Activated B cell treated with CpG ODN at 0.5 μM for 24 hours (primary cell): Measurements from ENCODE around the gene RAP1GAP2. TPM values are rescaled to one million over a fixed set of nuclear protein-coding genes. Genes with fewer than 3 reads are reported as not detected.

Experiments used
- ATAC-seq: fragments of 200-7000 bp; cut with Tn5 transposase; one replicate; pipeline ENCODE4 v1.10.0; 2021; ENCODE audit warnings: low read depth, mild to moderate bottlenecking, moderate library complexity
- CTCF ChIA-PET: fragments of 350-600 bp; sonication (Branson Sonifier 250); formaldehyde crosslinking; loops from one replicate; lab custom pipeline; 2021; ENCODE audit warnings: antibody characterized with exemption; lab: Charles Lee
- POLR2A ChIA-PET: fragments of 350-600 bp; sonication (Branson Sonifier 250); formaldehyde crosslinking; loops from one replicate; lab custom pipeline; 2021; ENCODE audit warnings: antibody characterized with exemption; lab: Charles Lee
- DNase-seq: peaks from one replicate; pipeline ENCODE4 v3.0.0; 2022
- H3K27ac Mint-ChIP-seq: one replicate; pipeline ENCODE4 v1.8.0; 2020; ENCODE audit warnings: mixed read lengths
- H3K27me3 Mint-ChIP-seq: one replicate; pipeline ENCODE4 v1.8.0; 2021; ENCODE audit warnings: mixed read lengths
- H3K36me3 Mint-ChIP-seq: one replicate; pipeline ENCODE4 v1.8.0; 2021; ENCODE audit warnings: low read depth, mixed read lengths
- H3K4me1 Mint-ChIP-seq: one replicate; pipeline ENCODE4 v1.8.0; 2021; ENCODE audit warnings: mixed read lengths
- H3K4me3 Mint-ChIP-seq: one replicate; pipeline ENCODE4 v1.8.0; 2020; ENCODE audit warnings: mild to moderate bottlenecking, mixed read lengths
- H3K9me3 Mint-ChIP-seq: one replicate; pipeline ENCODE4 v1.8.0; 2020; ENCODE audit warnings: mixed read lengths
- intact Hi-C: fragments of 100-400 bp; cut with micrococcal nuclease; formaldehyde crosslinking; loops from one replicate; pipeline ENCODE4 v1.15.1; 2024
- total RNA-seq: library from RNA; stranded (reverse); gene quantifications from 2 replicates; pipeline ENCODE4 v1.2.3, GENCODE V29; 2022
- TF ChIP-seq, protein P1 (sequence below): fragments of 200-600 bp; IDR thresholded peaks from one replicate; pipeline ENCODE4 v1.8.0; 2022; ENCODE audit warnings: antibody characterized with exemption, mild to moderate bottlenecking

RAP1GAP2 gene
- total RNA-seq, 1 donor from 2014 or later: 2.6 TPM

DNA sequence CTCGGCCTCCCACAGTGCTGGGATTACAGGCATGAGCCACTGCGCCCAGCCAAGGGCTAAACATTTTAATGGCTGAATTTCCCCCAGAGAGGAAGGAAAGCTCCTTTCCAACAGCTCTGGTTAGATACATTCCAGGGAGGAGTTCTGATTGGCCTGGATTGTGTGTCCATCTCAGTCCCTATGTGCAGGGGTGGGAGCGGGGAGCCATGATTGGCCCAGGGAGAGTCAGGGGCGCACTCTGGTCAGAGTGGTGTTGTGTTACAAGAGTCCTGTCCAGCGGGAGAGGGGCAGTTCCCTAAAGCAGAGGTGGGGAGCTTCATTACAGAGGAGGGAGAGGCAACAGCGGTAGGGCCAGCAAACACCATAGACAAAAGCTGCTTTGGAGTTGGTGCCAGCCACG is 75.0 kb downstream of the RAP1GAP2 start:
- H3K4me3 Mint-ChIP-seq: no peak overlapping the region
- ATAC-seq (no peak), DNase-seq (no peak)
- H3K27ac Mint-ChIP-seq: no peak overlapping the region
- H3K4me1 Mint-ChIP-seq: no peaks in the 10 kb centered on the region
- ChIA-PET POLR2A (no interaction called here), CTCF (no interaction called here)
- H3K9me3 Mint-ChIP-seq: no peaks in the 10 kb centered on the region
- TF ChIP-seq, protein P1, sequence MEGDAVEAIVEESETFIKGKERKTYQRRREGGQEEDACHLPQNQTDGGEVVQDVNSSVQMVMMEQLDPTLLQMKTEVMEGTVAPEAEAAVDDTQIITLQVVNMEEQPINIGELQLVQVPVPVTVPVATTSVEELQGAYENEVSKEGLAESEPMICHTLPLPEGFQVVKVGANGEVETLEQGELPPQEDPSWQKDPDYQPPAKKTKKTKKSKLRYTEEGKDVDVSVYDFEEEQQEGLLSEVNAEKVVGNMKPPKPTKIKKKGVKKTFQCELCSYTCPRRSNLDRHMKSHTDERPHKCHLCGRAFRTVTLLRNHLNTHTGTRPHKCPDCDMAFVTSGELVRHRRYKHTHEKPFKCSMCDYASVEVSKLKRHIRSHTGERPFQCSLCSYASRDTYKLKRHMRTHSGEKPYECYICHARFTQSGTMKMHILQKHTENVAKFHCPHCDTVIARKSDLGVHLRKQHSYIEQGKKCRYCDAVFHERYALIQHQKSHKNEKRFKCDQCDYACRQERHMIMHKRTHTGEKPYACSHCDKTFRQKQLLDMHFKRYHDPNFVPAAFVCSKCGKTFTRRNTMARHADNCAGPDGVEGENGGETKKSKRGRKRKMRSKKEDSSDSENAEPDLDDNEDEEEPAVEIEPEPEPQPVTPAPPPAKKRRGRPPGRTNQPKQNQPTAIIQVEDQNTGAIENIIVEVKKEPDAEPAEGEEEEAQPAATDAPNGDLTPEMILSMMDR: no peak
- intact Hi-C loops: no loop called here
- peaks cover 2% of the 10 kb centered on the region for H3K36me3 Mint-ChIP-seq
- H3K27me3 Mint-ChIP-seq: no peaks in the 10 kb centered on the region

DNA sequence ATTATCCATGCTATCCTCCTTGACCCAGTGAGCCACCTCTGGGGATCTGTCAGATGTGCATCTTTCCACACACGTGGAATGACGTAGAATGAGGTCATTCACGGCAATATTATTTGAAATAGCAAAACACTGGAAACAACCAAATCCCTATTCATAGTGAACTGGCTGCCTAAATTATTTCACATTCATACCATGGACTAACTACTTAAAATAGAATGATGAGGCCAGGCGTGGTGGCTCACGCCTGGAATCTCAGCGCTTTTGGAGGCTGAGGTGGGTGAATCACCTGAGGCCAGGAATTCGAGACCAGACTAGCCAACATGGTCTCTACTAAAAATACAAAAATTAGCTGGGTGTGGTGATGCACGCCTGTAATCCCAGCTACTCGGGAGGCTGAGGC is 75.5 kb downstream of the RAP1GAP2 start:
- no peaks in the 10 kb centered on the region for H3K4me1 Mint-ChIP-seq
- TF ChIP-seq, protein P1: no peak
- CTCF ChIA-PET: no interaction called here
- no peak for ATAC-seq
- intact Hi-C loops: no loop called here
- no peak for DNase-seq
- POLR2A ChIA-PET: interaction anchor here (0.6 to 0.7 kb wide), 3 partner anchors 15 to 130 kb away, joined by 3 to 7 read pairs (median 4); no protein-coding TSS in a partner anchor
- H3K27me3 Mint-ChIP-seq: no peaks in the 10 kb centered on the region
- H3K27ac Mint-ChIP-seq: no peak overlapping the region
- H3K4me3 Mint-ChIP-seq: no peak overlapping the region
- H3K36me3 Mint-ChIP-seq: peaks cover 2% of the 10 kb centered on the region
- no peaks in the 10 kb centered on the region for H3K9me3 Mint-ChIP-seq

DNA sequence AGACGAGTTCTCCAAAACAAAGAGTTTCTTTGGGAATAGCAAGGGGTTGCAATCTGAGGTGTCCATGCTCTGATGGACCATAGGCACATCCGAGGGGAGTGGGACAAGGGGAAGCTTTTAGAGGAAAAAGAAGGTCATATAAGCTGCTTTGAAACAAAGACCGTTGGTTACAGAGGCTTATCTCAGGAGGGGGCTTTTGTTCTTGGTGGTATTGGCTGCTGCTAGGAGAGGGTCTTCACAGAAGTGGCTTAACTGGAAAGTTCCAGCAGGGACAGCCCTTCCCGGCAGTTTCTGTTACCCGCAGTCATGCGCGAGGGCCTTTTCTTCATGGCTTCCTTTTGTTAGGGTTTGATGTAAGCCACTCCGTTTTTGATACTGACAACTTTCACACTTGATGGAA is 76.0 kb downstream of the RAP1GAP2 start:
- no peak overlapping the region for H3K4me3 Mint-ChIP-seq
- no peak for DNase-seq
- TF ChIP-seq, protein P1: no peak
- ChIA-PET POLR2A (interaction anchor here (0.6 to 0.7 kb wide), 3 partner anchors 15 to 129 kb away, joined by 3 to 7 read pairs (median 4); no protein-coding TSS in a partner anchor), CTCF (no interaction called here)
- H3K27ac Mint-ChIP-seq: no peak overlapping the region
- intact Hi-C loops: no loop called here
- ATAC-seq: no peak
- H3K4me1 Mint-ChIP-seq: no peaks in the 10 kb centered on the region
- no peaks in the 10 kb centered on the region for H3K9me3 Mint-ChIP-seq
- peaks cover 4% of the 10 kb centered on the region for H3K36me3 Mint-ChIP-seq
- H3K27me3 Mint-ChIP-seq: no peaks in the 10 kb centered on the region

DNA sequence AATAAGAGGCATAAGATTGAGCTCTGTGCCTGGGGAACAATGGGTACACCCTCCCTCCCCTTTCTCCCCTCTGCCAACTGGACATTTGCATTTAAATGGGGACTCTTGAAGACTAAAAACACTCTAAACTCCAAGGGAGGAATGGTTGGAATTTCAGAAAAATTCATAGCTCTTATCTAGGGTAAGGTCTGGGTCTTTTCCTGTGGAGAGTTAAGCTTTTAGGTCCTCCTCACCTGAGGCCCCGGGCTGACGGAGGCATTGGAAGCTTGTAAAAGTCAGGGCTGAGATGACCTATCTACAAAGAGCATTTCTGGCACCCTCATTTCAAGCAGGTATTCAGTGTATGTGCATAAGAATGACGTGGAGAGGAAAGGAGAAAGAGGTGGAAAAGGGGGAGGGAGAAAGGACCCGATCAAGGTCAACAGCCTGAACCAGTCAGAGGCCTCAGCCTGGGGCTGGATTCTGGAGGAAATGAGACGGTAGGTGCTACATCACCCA is 78.0 kb downstream of the RAP1GAP2 start:
- H3K36me3 Mint-ChIP-seq: peaks cover 3% of the 10 kb centered on the region
- H3K27me3 Mint-ChIP-seq: no peaks in the 10 kb centered on the region
- TF ChIP-seq, protein P1: no peak
- no peak overlapping the region for H3K27ac Mint-ChIP-seq
- CTCF ChIA-PET: interaction anchor here (0.6 to 1.5 kb wide), 2 partner anchors 26 to 33 kb away, joined by 3 read pairs; no protein-coding TSS in a partner anchor
- intact Hi-C loops: no loop called here
- POLR2A ChIA-PET: no interaction called here
- ATAC-seq: no peak
- H3K4me3 Mint-ChIP-seq: no peak overlapping the region
- no peaks in the 10 kb centered on the region for H3K4me1 Mint-ChIP-seq
- H3K9me3 Mint-ChIP-seq: no peaks in the 10 kb centered on the region
- no peak for DNase-seq

DNA sequence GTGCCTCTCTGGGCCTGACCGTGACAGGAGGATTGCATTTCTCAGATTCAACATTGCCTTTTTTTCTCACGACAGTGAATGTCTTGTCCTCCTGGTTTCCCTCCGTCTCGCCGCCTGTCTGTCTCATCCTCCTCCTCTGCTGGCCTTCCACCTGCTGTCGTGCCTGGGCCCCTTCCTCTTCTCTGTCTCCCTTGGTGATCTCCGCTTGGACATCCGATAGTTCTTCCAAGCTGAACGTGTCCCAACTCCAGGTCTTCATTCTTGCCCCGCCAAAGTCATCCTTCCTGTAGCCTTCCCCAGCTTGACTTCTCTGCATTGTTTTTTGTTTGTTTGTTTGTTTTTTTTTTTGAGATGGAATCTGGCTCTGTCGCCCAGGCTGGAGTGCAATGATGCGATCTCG is 79.4 kb downstream of the RAP1GAP2 start:
- Mint-ChIP-seq H3K4me3 (no peak overlapping the region), H3K9me3 (no peaks in the 10 kb centered on the region), H3K4me1 (peaks cover 9% of the 10 kb centered on the region), H3K27me3 (no peaks in the 10 kb centered on the region), H3K36me3 (peaks cover 3% of the 10 kb centered on the region), H3K27ac (no peak overlapping the region)
- TF ChIP-seq, protein P1: no peak
- ATAC-seq: no peak
- no peak for DNase-seq
- intact Hi-C loops: no loop called here
- CTCF ChIA-PET: no interaction called here
- POLR2A ChIA-PET: no interaction called here
